ENCODE results near the gene IL19. TPM values are rescaled to one million over a fixed set of nuclear protein-coding genes. Genes with fewer than 3 reads are reported as not detected.

The IL19 gene
- total RNA-seq, 1 donor from 2014 or later = not detected

- Mint-ChIP-seq H3K27me3 (peaks cover 34% of the 10 kb centered on the region), H3K9me3 (no peaks in the 10 kb centered on the region), H3K4me3 (no peak overlapping the region), H3K4me1 (ENCODE audit: unreplicated experiment) (no peaks in the 10 kb centered on the region), H3K27ac (no peak overlapping the region), H3K36me3 (no peaks in the 10 kb centered on the region)
- TF ChIP-seq CTCF (conservative IDR thresholded peaks at IDR 0.05) = no peak
- no peak for DNase-seq (ENCODE audit: extremely low spot score, unreplicated experiment)
Observed at GRCh38 chr1:206841609-206842323, 71.2 kb downstream of the IL19 start.

DNA sequence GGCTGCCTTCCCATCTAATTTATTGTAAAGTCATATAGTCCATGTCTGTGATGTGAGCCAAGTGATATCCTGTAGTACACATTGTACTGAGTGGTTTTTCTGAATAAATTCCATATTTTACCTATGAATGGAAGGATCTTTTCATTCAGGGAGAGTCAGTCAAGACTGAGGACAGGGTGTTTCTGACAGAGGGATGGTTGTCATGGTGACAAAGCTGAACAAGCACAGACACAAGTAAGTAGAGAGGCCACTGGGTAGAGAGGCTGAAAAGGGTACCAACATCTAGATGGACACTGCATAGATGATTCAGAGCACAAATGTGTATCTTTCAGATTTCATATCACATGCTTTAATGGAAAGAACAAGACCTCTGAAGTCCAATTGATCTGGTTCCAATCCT, 72.3 kb downstream of the IL19 start:
- Mint-ChIP-seq H3K4me3 (no peak overlapping the region), H3K9me3 (no peaks in the 10 kb centered on the region), H3K4me1 (ENCODE audit: unreplicated experiment) (no peaks in the 10 kb centered on the region), H3K27ac (no peak overlapping the region), H3K36me3 (no peaks in the 10 kb centered on the region), H3K27me3 (peaks cover 23% of the 10 kb centered on the region)
- TF ChIP-seq CTCF (conservative IDR thresholded peaks at IDR 0.05) = no peak
- DNase-seq (ENCODE audit: extremely low spot score, unreplicated experiment) = no peak

DNA sequence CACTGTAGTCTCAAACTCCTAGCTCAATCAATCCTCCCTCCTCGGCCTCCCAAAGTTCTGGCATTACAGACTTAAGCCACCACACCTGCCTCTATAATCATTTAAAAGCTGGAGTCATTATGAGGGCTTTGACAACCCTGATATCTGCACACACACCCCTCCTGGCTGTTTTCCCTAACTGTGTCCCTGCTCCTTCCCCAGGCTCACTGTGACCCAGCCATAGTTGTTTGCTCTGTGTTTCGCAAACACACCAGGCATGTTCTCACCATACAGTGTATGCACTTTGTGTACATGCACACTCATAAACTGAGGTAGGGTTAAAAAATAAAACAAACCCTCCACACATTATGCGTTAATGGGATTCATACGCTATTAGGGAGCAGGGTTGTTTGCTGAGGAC, 73.1 kb downstream of the IL19 start:
- no peaks in the 10 kb centered on the region for H3K4me1 Mint-ChIP-seq (ENCODE audit: unreplicated experiment)
- TF ChIP-seq CTCF (conservative IDR thresholded peaks at IDR 0.05) = no peak

GRCh38 chr1:206846487-206846886, 75.9 kb downstream of the IL19 start:
- Mint-ChIP-seq H3K36me3 (no peaks in the 10 kb centered on the region), H3K9me3 (peaks cover 3% of the 10 kb centered on the region), H3K4me3 (no peak overlapping the region), H3K4me1 (ENCODE audit: unreplicated experiment) (no peaks in the 10 kb centered on the region), H3K27ac (no peak overlapping the region), H3K27me3 (peaks cover 25% of the 10 kb centered on the region)
- no peak for DNase-seq (ENCODE audit: extremely low spot score, unreplicated experiment)
- TF ChIP-seq CTCF (conservative IDR thresholded peaks at IDR 0.05) = no peak

More for the DNA sequence above, 73.1 kb downstream of the IL19 start:
- Mint-ChIP-seq H3K36me3 (no peaks in the 10 kb centered on the region), H3K27me3 (peaks cover 15% of the 10 kb centered on the region), H3K9me3 (no peaks in the 10 kb centered on the region), H3K27ac (no peak overlapping the region), H3K4me3 (no peak overlapping the region)
- no peak for DNase-seq (ENCODE audit: extremely low spot score, unreplicated experiment)

- H3K36me3 Mint-ChIP-seq = no peaks in the 10 kb centered on the region
- H3K27me3 Mint-ChIP-seq = peaks cover 31% of the 10 kb centered on the region
- H3K4me1 Mint-ChIP-seq (ENCODE audit: unreplicated experiment) = no peaks in the 10 kb centered on the region
- H3K9me3 Mint-ChIP-seq = peaks cover 10% of the 10 kb centered on the region
- no peak for DNase-seq (ENCODE audit: extremely low spot score, unreplicated experiment)
- no peak overlapping the region for H3K27ac Mint-ChIP-seq
- TF ChIP-seq CTCF (conservative IDR thresholded peaks at IDR 0.05) = no peak
- H3K4me3 Mint-ChIP-seq = no peak overlapping the region
Observed at GRCh38 chr1:206847337-206847834, 76.8 kb downstream of the IL19 start.
